Measurements from ENCODE around the gene PCYT2. TPM values are rescaled to one million over a fixed set of nuclear protein-coding genes. Genes with fewer than 3 reads are reported as not detected.

The PCYT2 gene
- total RNA-seq, 2 experiments from 2014 or later = 41.6 to 44.4 TPM

Other genes with a start within 250 kb of the PCYT2 start
- gene OXLD1, start 244.8 kb downstream of the PCYT2 start, total RNA-seq = 10 to 100 TPM; 59.3 TPM
- gene CCDC137, start 244.7 kb downstream of the PCYT2 start, total RNA-seq = 10 to 100 TPM; 28.8 to 33.3 TPM
- 10 to 100 TPM; 17.5 to 17.8 TPM for gene ARL16, start 227.6 kb downstream of the PCYT2 start, total RNA-seq
- gene HGS, start 227.4 kb downstream of the PCYT2 start, total RNA-seq = 100 to 1,000 TPM; 122 to 130 TPM
- 10 to 100 TPM; 57.2 to 59.6 TPM for gene MRPL12, start 208.0 kb downstream of the PCYT2 start, total RNA-seq
- 10 to 100 TPM; 18.5 to 22.1 TPM for gene SLC25A10, start 199.1 kb downstream of the PCYT2 start, total RNA-seq
- not detected for gene GCGR, start 107.2 kb downstream of the PCYT2 start, total RNA-seq
- 10 to 100 TPM; 37.1 to 38.2 TPM for gene MCRIP1, start 78.1 kb downstream of the PCYT2 start, total RNA-seq
- not detected for gene PPP1R27, start 76.3 kb downstream of the PCYT2 start, total RNA-seq
- gene P4HB, start 50.9 kb downstream of the PCYT2 start, total RNA-seq = 100 to 1,000 TPM; 483 to 496 TPM
- gene ARHGDIA, start 40.1 kb downstream of the PCYT2 start, total RNA-seq = 100 to 1,000 TPM; 636 to 661 TPM
- gene ALYREF, start 19.8 kb downstream of the PCYT2 start, total RNA-seq = 100 to 1,000 TPM; 159 to 160 TPM
- 10 to 100 TPM; 95.9 to 98.4 TPM for gene ANAPC11, start 19.7 kb downstream of the PCYT2 start, total RNA-seq
- gene NPB, start 9.2 kb downstream of the PCYT2 start, total RNA-seq = under 1 TPM in 1 of 2 experiments, not detected in 1; 0.38 TPM
- gene SIRT7, start 6.8 kb upstream of the PCYT2 start, total RNA-seq = 10 to 100 TPM; 55.8 to 58.4 TPM
- 10 to 100 TPM; 35.2 to 36.5 TPM for gene MAFG, start 16.3 kb upstream of the PCYT2 start, total RNA-seq
- gene PYCR1, start 25.9 kb upstream of the PCYT2 start, total RNA-seq = 10 to 100 TPM; 25.8 to 34.7 TPM
- gene MYADML2, start 35.8 kb upstream of the PCYT2 start, total RNA-seq = not detected
- under 1 TPM in 1 of 2 experiments, not detected in 1; 0.15 TPM for gene NOTUM, start 49.8 kb upstream of the PCYT2 start, total RNA-seq
- 10 to 100 TPM; 25.3 to 29.9 TPM for gene ASPSCR1, start 66.2 kb upstream of the PCYT2 start, total RNA-seq
- gene CENPX, start 111.5 kb upstream of the PCYT2 start, total RNA-seq = 10 to 100 TPM; 52.7 to 54.7 TPM
- 10 to 100 TPM; 34.8 to 35.5 TPM for gene LRRC45, start 111.9 kb upstream of the PCYT2 start, total RNA-seq
- 1 to 10 TPM; 7.9 to 8.1 TPM for gene RAC3, start 120.3 kb upstream of the PCYT2 start, total RNA-seq
- 10 to 100 TPM; 93.9 to 95.2 TPM for gene DCXR, start 126.3 kb upstream of the PCYT2 start, total RNA-seq
- gene RFNG, start 140.4 kb upstream of the PCYT2 start, total RNA-seq = 10 to 100 TPM; 26.3 to 28.4 TPM
- 10 to 100 TPM; 69.0 to 75.6 TPM for gene GPS1, start 140.5 kb upstream of the PCYT2 start, total RNA-seq
- gene DUS1L, start 154.4 kb upstream of the PCYT2 start, total RNA-seq = 10 to 100 TPM; 98.8 to 99.3 TPM
- 100 to 1,000 TPM; 181 to 191 TPM for gene FASN, start 186.8 kb upstream of the PCYT2 start, total RNA-seq